Mesenteric fat pad (tissue), 1 donor: ENCODE results near the gene COMTD1. TPM values are rescaled to one million over a fixed set of nuclear protein-coding genes. Genes with fewer than 3 reads are reported as not detected.

ENCODE experiments used
- DNase-seq: peaks from one replicate; pipeline ENCODE4 v3.0.0-alpha.2; 2020; ENCODE audit warnings: low spot score
- total RNA-seq: library from RNA; stranded (reverse); fragmentation: NEBNext Ultra II Directional; extraction: Animal tissue kit (Norgen Biotek cat#: 25700); gene quantifications from one replicate; pipeline ENCODE4 v1.2.1, GENCODE V29; 2021
- donor health status: DM: yes; HTN: yes; CAD: no.

The COMTD1 gene
- total RNA-seq, 1 donor from 2014 or later = 19.6 TPM

DNA sequence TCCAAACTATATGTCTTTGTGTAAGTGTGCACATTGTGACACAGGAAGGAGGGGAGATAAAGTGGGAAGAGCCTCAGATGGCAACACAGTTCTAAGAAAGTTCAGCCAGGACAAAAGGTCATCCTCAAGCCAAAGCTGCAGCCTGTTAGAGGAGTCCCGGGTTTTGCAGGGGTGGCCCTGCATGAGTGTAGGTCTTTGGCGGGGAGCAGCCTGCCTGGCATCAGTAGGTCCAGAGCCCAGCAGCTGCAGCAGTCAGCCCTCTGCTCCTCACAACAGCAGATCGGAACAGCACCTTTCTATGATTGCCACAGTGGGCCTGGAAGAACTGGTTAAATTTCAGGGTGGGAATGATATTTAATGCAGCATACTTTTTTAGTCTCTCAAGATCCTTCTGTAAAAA lies 38.7 kb downstream of the COMTD1 start:
- peak; percentile 65 for DNase-seq

DNA sequence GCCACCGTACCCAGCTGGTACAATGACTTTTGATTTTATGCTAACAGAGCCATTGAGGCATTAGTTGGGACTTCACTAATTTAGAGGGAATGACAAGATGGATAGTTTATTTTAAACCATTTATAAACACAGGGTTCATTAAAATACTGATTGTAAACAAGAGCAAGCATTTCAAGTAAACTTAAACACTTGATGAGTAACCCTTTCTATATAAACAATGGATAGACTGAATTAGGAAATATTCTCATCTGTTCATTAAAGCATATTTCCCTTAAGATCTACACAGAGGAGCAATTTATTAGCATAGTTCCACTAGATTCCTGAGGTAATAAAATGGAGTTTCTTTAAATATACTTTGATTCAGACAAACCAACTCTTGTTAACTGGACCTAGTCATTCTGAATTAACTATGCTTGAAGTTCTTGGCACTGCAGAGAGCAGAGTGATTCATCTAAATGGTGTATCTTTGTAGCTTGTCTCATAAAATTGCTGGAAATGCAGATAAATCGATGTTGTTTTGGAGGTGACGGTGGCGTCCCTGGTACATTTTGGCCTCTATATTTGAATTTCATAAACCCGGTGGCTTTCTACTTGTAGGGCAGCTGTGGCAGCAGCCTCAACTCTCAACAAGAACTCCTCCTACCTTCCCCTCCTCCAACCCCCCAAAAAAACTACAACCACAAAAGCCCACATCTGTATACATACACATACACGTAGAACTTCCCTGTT lies 40.6 kb downstream of the COMTD1 start:
- peak; percentile 49 for DNase-seq

DNA sequence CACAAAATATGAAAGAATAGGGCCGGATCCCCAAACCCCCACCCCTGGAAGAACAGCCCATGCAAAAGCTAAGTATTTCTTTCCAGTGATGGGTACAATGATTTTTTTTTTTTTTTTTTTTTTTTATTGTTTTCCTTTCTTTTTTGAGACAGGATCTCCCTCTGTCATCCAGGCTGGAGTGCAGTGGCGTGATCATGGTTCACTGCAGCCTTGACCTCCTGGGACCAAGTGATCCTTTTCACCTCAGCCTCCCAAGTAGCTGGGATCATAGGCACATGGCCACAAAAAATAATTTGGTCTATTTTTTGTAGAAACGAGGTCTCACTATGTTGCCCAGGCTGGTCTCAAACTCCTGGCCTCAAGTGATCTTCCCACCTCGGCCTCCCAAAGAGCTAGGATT lies 41.1 kb downstream of the COMTD1 start:
- DNase-seq = peak; percentile 57

DNA sequence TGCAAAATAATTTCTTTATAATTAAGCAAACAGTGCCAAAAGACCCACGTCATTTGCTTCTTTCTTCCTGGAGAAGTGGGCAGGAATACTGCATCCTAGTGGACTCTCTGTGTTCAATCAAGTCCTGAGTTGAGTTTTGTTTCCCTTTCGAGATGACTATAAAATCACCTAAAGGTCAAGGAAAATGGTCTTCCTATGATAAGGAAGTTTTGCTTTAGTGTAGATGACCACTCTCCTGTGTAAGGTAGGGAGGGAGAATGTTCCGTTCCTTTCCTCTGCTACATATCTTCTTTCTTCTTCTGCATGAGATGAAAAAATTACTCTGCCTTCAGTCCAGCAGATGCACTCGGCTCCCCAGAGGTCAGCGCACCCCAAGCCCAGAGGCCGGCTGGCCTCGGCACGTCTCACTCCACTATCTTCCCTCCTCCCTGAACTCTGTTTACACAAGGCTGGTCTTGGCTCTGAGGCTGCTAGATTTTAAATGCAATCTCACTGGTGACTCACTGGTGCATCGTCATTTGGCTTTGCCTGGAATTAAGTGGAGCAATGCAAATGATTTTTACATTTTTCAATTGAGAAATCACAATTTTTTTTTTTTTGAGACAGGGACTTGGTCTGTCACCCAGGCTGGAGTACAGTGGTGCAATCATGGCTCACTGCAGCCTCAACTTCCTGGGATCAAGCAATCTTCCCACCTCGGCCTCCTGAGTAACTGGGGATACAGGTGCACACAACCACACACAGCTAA lies 43.8 kb downstream of the COMTD1 start:
- peak; percentile 89 for DNase-seq

DNA sequence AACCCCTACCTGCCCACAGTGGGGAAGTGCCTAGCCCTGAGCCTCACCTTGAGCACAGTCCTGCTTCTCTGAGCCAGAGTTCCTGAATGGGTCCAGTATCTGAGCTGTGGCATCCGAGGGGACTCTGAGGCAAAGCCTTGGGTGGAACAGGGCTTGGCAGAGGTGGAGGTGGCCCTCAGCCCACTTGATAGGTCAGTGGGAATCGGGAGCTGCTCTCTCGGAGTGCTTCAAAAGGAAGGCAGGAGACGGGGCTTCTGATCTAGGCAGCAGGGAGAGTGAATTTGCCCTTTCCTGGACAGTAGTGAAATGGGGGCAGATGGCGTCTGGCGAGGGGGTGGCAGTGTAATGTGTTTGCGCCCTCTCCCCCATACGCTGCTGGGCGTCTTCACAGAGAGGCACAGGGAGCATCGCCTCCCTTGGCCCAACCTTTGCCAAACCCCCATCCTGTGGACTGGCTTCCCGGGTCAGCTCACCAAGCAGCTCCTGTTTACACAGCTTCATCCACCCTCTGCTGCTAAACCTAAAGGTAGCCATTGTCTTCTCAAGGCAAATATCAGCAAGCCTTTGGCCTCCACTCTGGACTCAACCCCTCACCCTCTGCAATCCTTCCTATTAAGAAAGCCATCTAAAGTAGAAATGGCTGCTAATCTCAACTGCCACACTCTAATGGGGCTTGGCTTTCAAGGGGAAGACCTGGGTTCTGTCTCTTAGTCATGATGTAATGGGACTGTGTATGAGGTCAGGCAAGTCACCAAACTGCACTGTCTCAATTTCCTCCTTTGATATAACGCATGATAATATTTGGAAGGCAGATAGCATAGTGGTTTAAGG lies 46.3 kb downstream of the COMTD1 start:
- DNase-seq = peak; percentile 65

DNA sequence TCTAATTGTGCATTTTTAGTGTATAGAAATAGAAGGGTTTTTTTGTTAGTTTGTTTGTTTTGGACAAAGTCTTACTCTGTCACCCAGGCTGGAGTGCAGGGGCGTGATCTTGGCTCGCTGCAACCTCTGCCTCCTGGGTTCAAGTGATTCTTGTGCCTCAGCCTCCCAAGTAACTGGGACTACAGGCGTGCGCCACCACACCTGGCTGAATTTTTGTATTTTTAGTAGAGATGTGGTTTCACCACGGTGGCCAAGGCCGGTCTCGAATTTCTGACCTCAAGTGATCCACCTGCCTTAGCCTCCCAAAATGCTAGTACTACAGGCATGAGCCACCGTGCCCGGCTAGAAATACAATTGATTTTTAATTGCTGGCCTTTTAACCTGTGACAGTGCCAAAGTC lies 47.2 kb downstream of the COMTD1 start:
- DNase-seq = peak; percentile 28

DNA sequence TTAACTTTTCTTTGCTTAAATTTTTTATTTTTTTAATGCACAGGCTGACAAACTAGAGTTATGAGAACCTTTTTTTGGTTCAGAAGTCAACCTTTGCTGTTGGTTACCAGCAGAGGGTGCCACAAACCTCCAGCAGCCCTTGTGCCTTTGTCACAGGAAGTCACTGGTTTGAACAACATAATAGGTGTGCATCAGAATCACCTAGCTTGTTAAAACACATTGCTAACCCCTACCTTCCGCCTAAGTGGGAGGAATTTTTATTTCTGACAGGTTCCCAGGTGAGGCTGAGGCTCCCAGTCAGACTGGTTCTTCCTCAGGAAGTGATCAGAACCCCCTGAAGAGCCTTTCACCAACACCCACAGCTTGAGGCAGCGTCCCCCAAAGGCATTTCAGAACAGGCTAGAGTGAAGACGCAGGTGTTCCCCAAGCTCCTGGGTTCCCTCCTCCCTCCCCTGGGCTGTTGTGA lies 47.8 kb downstream of the COMTD1 start:
- DNase-seq = peak; percentile 30

DNA sequence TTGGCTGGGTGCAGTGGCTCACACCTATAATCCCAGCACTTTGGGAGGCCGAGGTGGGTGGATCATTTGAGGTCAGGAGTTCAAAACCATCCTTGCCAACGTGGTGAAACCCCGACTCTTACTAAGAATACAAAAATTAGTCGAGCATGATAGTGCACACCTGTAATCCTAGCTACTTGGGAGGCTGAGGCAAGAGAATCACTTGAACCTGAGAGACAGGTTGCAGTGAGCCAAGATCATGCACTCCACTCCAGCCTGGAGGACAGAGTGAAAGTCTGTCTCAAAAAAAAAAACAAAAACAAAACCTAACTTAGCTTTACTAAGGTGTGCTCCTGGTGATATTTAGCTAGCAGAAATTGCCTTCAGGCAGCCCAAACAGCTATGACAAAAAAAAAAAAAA lies 49.4 kb downstream of the COMTD1 start:
- no peak for DNase-seq

Other genes starting within 250 kb of the COMTD1 start
- 55.2 TPM for gene SAMD8, start 124.3 kb downstream of the COMTD1 start, total RNA-seq
- 164 TPM for gene VDAC2, start 25.2 kb downstream of the COMTD1 start, total RNA-seq
- gene ZNF503, start 165.8 kb upstream of the COMTD1 start, total RNA-seq = 16.8 TPM
- gene LRMDA, start 195.7 kb upstream of the COMTD1 start, total RNA-seq = 26.6 TPM